Measurements from ENCODE around the gene RAI14. TPM values are rescaled to one million over a fixed set of nuclear protein-coding genes. Genes with fewer than 3 reads are reported as not detected.

Gene RAI14
- total RNA-seq, 1 donor from 2014 or later = 1.2 TPM

- peaks cover 5% of the 10 kb centered on the region for H3K9me3 Mint-ChIP-seq
- no peaks in the 10 kb centered on the region for H3K36me3 Mint-ChIP-seq (ENCODE audit: low read depth)
- H3K4me3 Mint-ChIP-seq = no peak overlapping the region
- intact Hi-C loops (cut with micrococcal nuclease) = no loop called here
- H3K27me3 Mint-ChIP-seq (ENCODE audit: insufficient read depth) = no peaks in the 10 kb centered on the region
- no peaks in the 10 kb centered on the region for H3K4me1 Mint-ChIP-seq (ENCODE audit: low read depth)
- H3K27ac Mint-ChIP-seq = no peak overlapping the region
- no peak for DNase-seq (ENCODE audit: low spot score)
These were observed 133.5 kb downstream of the RAI14 start for GRCh38 chr5:34789639-34790038.

GRCh38 chr5:34790069-34790468 lies 133.9 kb downstream of the RAI14 start:
- intact Hi-C loops (cut with micrococcal nuclease) = no loop called here
- Mint-ChIP-seq H3K4me3 (no peak overlapping the region), H3K36me3 (ENCODE audit: low read depth) (no peaks in the 10 kb centered on the region), H3K4me1 (ENCODE audit: low read depth) (no peaks in the 10 kb centered on the region), H3K9me3 (peaks cover 5% of the 10 kb centered on the region), H3K27ac (no peak overlapping the region), H3K27me3 (ENCODE audit: insufficient read depth) (no peaks in the 10 kb centered on the region)
- no peak for DNase-seq (ENCODE audit: low spot score)

DNA sequence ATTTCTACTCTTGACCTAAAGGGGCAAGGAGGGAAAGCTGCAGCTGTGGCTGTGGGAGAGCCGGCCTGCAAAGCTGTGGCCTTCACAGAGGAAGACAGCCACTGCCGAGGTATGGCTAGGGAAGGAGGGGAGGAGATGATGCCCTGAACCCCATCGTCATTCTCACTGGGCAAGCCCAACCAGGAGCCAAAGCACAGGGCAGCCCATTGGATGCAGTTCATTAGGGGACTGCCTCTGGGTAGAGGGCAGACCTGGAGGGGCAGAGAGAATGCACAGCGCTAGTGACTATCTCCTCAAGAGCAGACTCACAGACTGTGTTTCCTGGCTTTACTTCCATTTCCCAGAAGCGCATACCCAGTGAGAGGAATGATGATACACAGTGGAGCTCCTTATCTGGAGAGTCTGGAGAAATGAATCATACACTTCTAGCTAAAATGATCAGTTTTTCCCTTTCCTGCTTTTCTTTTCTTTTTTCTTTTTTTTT lies 135.7 kb downstream of the RAI14 start:
- Mint-ChIP-seq H3K4me3 (no peak overlapping the region), H3K36me3 (ENCODE audit: low read depth) (no peaks in the 10 kb centered on the region), H3K27ac (no peak overlapping the region), H3K9me3 (peaks cover 5% of the 10 kb centered on the region), H3K27me3 (ENCODE audit: insufficient read depth) (no peaks in the 10 kb centered on the region), H3K4me1 (ENCODE audit: low read depth) (no peaks in the 10 kb centered on the region)
- no peak for DNase-seq (ENCODE audit: low spot score)
- intact Hi-C loops (cut with micrococcal nuclease) = no loop called here

DNA sequence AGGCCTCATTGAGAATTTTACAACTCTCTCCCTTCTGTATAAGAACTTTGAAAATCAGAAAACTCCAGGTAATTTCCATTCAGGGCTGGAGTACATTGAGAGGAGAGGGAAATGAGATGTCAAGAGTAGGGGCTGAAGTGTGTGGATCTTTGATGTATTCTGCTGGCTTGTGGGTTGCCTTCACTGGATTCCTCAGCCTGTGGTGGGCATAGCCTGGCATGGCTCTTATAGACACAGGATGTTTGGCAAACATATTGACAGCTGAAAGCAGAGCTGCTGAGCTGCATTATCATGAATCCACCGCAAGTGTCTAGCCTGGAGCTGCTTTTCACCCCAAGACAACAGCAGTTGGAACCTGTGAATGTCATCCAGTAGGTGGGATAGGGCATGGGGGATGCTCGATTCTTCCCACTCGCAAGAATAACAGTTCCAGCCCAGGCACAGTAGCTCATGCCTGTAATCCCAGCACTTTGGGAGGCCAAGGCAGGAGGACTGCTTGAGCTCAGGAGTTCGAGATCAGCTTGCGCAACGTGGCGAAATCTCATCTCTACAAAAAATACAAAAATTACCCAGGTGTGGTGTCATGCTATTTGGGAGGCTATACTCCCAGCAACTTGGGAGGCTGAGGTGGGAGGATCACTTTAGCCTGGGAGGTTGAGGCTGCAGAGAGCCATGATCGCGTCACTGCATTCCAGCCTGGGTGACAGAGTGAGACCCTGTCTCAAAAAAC lies 146.9 kb downstream of the RAI14 start:
- no peak for DNase-seq (ENCODE audit: low spot score)
- Mint-ChIP-seq H3K27me3 (ENCODE audit: insufficient read depth) (no peaks in the 10 kb centered on the region), H3K4me1 (ENCODE audit: low read depth) (no peaks in the 10 kb centered on the region), H3K27ac (no peak overlapping the region), H3K4me3 (no peak overlapping the region), H3K9me3 (no peaks in the 10 kb centered on the region), H3K36me3 (ENCODE audit: low read depth) (no peaks in the 10 kb centered on the region)
- intact Hi-C loops (cut with micrococcal nuclease) = no loop called here

- Mint-ChIP-seq H3K4me3 (no peak overlapping the region), H3K36me3 (ENCODE audit: low read depth) (no peaks in the 10 kb centered on the region), H3K27me3 (ENCODE audit: insufficient read depth) (no peaks in the 10 kb centered on the region), H3K27ac (no peak overlapping the region), H3K9me3 (no peaks in the 10 kb centered on the region), H3K4me1 (ENCODE audit: low read depth) (no peaks in the 10 kb centered on the region)
- DNase-seq (ENCODE audit: low spot score) = no peak
- intact Hi-C loops (cut with micrococcal nuclease) = no loop called here
These were observed 148.0 kb downstream of the RAI14 start for GRCh38 chr5:34803974-34804732.

GRCh38 chr5:34804913-34805312 lies 148.8 kb downstream of the RAI14 start:
- H3K4me1 Mint-ChIP-seq (ENCODE audit: low read depth) = no peaks in the 10 kb centered on the region
- H3K27me3 Mint-ChIP-seq (ENCODE audit: insufficient read depth) = no peaks in the 10 kb centered on the region
- H3K4me3 Mint-ChIP-seq = no peak overlapping the region
- no peaks in the 10 kb centered on the region for H3K9me3 Mint-ChIP-seq
- DNase-seq (ENCODE audit: low spot score) = no peak
- H3K27ac Mint-ChIP-seq = no peak overlapping the region
- no peaks in the 10 kb centered on the region for H3K36me3 Mint-ChIP-seq (ENCODE audit: low read depth)
- intact Hi-C loops (cut with micrococcal nuclease) = no loop called here

GRCh38 chr5:34806532-34806931 lies 150.4 kb downstream of the RAI14 start:
- Mint-ChIP-seq H3K36me3 (ENCODE audit: low read depth) (no peaks in the 10 kb centered on the region), H3K27ac (no peak overlapping the region), H3K4me1 (ENCODE audit: low read depth) (no peaks in the 10 kb centered on the region), H3K4me3 (no peak overlapping the region), H3K9me3 (no peaks in the 10 kb centered on the region), H3K27me3 (ENCODE audit: insufficient read depth) (no peaks in the 10 kb centered on the region)
- no peak for DNase-seq (ENCODE audit: low spot score)
- intact Hi-C loops (cut with micrococcal nuclease) = no loop called here

DNA sequence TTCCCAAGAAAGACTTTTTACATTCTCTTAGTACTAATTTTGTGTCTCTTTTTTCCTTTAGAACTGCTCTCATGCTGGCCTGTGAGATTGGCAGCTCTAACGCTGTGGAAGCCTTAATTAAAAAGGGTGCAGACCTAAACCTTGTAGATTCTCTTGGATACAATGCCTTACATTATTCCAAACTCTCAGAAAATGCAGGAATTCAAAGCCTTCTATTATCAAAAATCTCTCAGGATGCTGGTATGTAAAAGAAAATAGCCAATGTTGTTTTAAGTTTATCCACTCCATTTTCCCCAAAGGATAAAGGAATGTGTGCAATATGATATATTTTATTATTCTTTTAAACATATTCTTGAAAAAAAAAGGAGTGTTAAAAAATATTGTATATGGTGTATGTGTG lies 155.6 kb downstream of the RAI14 start:
- DNase-seq (ENCODE audit: low spot score) = no peak
- H3K9me3 Mint-ChIP-seq = no peaks in the 10 kb centered on the region
- no peaks in the 10 kb centered on the region for H3K36me3 Mint-ChIP-seq (ENCODE audit: low read depth)
- no peak overlapping the region for H3K27ac Mint-ChIP-seq
- no peaks in the 10 kb centered on the region for H3K27me3 Mint-ChIP-seq (ENCODE audit: insufficient read depth)
- no peak overlapping the region for H3K4me3 Mint-ChIP-seq
- no peaks in the 10 kb centered on the region for H3K4me1 Mint-ChIP-seq (ENCODE audit: low read depth)
- intact Hi-C loops (cut with micrococcal nuclease) = no loop called here

GRCh38 chr5:34813509-34813908 lies 157.4 kb downstream of the RAI14 start:
- no peaks in the 10 kb centered on the region for H3K36me3 Mint-ChIP-seq (ENCODE audit: low read depth)
- no peak overlapping the region for H3K4me3 Mint-ChIP-seq
- no peaks in the 10 kb centered on the region for H3K9me3 Mint-ChIP-seq
- H3K27me3 Mint-ChIP-seq (ENCODE audit: insufficient read depth) = peaks cover under 1% of the 10 kb centered on the region
- intact Hi-C loops (cut with micrococcal nuclease) = no loop called here
- no peak overlapping the region for H3K27ac Mint-ChIP-seq
- H3K4me1 Mint-ChIP-seq (ENCODE audit: low read depth) = no peaks in the 10 kb centered on the region
- DNase-seq (ENCODE audit: low spot score) = no peak

DNA sequence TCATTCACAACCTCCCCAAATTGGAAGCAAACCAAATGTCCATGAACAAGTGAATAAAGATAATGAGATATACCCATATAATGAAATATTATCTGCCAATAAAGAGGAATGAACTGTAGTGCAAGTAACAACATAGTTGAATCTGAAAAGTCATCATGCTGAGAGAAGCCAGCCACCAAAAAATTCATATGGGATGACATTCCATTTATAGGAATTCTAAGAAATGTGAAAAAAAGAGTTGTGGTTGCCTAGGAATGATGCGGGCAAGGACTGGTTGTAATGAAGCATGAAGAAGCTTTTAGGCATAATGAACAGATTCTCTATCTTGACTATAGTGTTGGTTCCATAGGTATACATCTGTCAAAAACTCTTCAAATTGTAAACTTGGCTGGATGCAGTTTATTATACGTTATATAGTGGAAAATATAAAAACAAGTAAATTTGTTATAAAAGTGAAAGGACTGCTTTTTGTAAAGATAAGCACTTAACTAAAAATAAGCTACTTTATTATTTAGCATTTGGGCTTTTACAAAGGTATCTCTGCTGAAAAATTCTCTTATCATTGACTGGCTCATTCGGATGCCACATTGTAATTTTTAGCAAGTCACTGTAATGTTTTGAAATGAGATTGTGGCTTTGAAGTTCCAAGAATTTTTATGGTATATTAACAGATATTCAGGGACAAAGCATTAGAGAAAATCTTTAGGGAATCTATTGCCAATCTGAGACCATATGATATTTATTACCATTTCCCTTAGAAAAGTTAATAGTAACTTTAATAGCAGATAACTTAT lies 161.6 kb downstream of the RAI14 start:
- Mint-ChIP-seq H3K4me3 (no peak overlapping the region), H3K27me3 (ENCODE audit: insufficient read depth) (peaks cover 3% of the 10 kb centered on the region), H3K36me3 (ENCODE audit: low read depth) (no peaks in the 10 kb centered on the region), H3K9me3 (no peaks in the 10 kb centered on the region), H3K4me1 (ENCODE audit: low read depth) (no peaks in the 10 kb centered on the region), H3K27ac (no peak overlapping the region)
- intact Hi-C loops (cut with micrococcal nuclease) = no loop called here
- DNase-seq (ENCODE audit: low spot score) = no peak

DNA sequence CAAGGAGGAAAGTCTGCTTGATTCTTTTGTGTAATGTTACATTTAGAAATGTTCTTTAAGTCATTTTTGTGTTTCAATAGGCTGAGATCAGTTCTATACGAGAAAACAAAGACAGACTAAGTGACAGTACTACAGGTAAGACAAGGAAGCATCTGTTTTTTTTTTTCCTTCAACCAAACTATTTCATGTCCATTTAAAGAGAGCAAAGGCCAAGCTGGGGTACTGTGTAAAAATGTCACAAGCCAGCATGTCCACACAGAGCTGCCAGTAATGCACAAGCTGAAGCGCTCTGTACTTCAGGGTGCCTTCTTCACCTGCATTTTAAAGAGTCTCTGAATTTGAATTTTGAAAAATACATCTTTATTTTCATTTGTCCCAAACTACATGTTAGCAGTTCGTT lies 162.6 kb downstream of the RAI14 start:
- no peaks in the 10 kb centered on the region for H3K36me3 Mint-ChIP-seq (ENCODE audit: low read depth)
- DNase-seq (ENCODE audit: low spot score) = no peak
- H3K9me3 Mint-ChIP-seq = no peaks in the 10 kb centered on the region
- no peak overlapping the region for H3K4me3 Mint-ChIP-seq
- H3K4me1 Mint-ChIP-seq (ENCODE audit: low read depth) = no peaks in the 10 kb centered on the region
- peaks cover 3% of the 10 kb centered on the region for H3K27me3 Mint-ChIP-seq (ENCODE audit: insufficient read depth)
- intact Hi-C loops (cut with micrococcal nuclease) = no loop called here
- no peak overlapping the region for H3K27ac Mint-ChIP-seq

DNA sequence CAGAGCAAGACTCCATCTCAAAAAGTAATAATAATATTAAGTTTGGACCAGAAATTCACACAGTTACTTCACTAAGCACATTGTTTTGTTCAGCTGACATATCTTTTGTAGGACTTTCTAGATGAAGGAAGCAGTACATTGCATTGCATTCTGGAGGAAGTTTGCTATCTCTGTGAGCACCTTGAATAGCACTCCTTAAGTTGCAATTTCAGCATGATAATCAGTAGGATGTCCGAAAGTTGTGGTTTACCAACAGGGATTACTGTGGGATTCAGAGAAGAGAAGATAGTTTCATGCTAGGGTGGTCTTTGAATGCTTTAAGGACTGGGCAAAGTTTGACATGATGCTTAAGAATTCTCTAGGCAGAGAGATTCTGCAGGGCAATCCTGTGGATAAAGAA lies 164.5 kb downstream of the RAI14 start:
- Mint-ChIP-seq H3K27me3 (ENCODE audit: insufficient read depth) (peaks cover 3% of the 10 kb centered on the region), H3K4me3 (no peak overlapping the region), H3K27ac (no peak overlapping the region), H3K4me1 (ENCODE audit: low read depth) (no peaks in the 10 kb centered on the region), H3K36me3 (ENCODE audit: low read depth) (no peaks in the 10 kb centered on the region), H3K9me3 (no peaks in the 10 kb centered on the region)
- no peak for DNase-seq (ENCODE audit: low spot score)
- intact Hi-C loops (cut with micrococcal nuclease) = no loop called here

Measured in activated T-helper 1 cell treated with anti-CD3 and anti-CD28 coated beads, Interleukin-12 subunit alpha, Interleukin-12 subunit beta, Interleukin-2, Interleukin-4 antibody, amounts not matched to agents 30 ng/mL and 10 ng/mL and 1 ng/mL, durations not matched to agents 14 hours and 24 hours and 36 hours (primary cell).